Large intestine (tissue), 3 donors: Measurements from ENCODE around the gene GZMB. TPM values are rescaled to one million over a fixed set of nuclear protein-coding genes. Genes with fewer than 3 reads are reported as not detected.

Source experiments
- DNase-seq, 2 donors: peaks; one replicate each; pipeline versions ENCODE4 v3.0.0 to v3.0.0-alpha.2; 2013
- H3K27ac ChIP-seq: one replicate; pipeline ENCODE4 v1.5.1; 2013; ENCODE audit warnings: low read length
- H3K27me3 ChIP-seq: 2 replicates; pipeline ENCODE4 v1.6.1; 2013; ENCODE audit warnings: low read length; ENCODE audit not compliant: control insufficient read depth, insufficient read depth
- H3K36me3 ChIP-seq: 2 replicates; pipeline ENCODE4 v1.6.1; 2013; ENCODE audit warnings: low read length; ENCODE audit not compliant: control insufficient read depth, insufficient read depth
- H3K4me1 ChIP-seq: one replicate; pipeline ENCODE4 v1.6.1; 2013; ENCODE audit warnings: low read length; ENCODE audit not compliant: control insufficient read depth, insufficient read depth
- H3K4me3 ChIP-seq: one replicate; pipeline ENCODE4 v1.5.1; 2013; ENCODE audit warnings: low read length
- H3K9me3 ChIP-seq: one replicate; pipeline ENCODE4 v1.6.1; 2013; ENCODE audit warnings: mild to moderate bottlenecking, low read depth, low read length, moderate library complexity; ENCODE audit not compliant: control insufficient read depth
- WGBS: methylation state at CpG from one replicate; pipeline ENCODE4 v1.1.5; 2013; ENCODE audit warnings: low lambda C conversion rate; ENCODE audit not compliant: insufficient coverage; 5-methylcytosine and 5-hydroxymethylcytosine counted together
- polyA plus RNA-seq: library from polyadenylated mRNA; unstranded; fragments of 120-200 nt; gene quantifications from one replicate; pipeline ENCODE4 v1.2.1, GENCODE V29; 2013

The GZMB gene
- polyA plus RNA-seq, 1 donor, result 1.3 TPM

- Histone ChIP-seq H3K9me3 (no peaks in the 10 kb centered on the region), H3K4me1 (peaks cover 12% of the 10 kb centered on the region), H3K27me3 (no peaks in the 10 kb centered on the region), H3K36me3 (no peaks in the 10 kb centered on the region), H3K4me3 (no peak overlapping the region), H3K27ac (no peak overlapping the region)
- WGBS, result no CpG with 5 or more reads among the region's 11 CpGs
- DNase-seq, result no peak
These were observed 2.1 kb downstream of the GZMB start for GRCh38 chr14:24631749-24632335.

DNA sequence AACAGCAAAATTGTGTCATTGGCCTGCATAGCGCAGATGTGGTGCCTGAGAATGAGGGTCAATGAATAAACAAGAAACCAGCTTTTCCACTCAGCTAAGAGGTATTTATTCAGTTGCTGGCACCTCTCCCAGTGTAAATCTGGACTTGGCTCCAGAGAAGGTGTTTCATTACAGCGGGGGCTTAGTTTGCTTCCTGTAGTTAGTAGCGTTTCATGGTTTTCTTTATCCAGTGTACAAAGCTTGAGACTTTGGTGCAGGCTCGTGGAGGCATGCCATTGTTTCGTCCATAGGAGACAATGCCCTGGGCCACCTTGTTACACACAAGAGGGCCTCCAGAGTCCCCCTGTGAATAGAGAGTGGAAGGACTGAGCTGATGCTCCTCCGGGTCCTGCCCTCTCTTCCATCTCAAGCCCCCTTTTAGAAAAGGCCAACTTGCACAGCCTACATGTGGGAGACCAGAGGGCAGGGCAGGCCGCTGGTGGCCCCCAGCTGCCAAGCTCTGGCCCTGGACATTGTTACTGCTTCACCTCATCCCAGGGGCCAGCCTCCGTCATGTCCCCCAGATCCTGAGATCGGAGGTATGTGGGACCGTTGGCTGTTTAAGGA, 3.0 kb downstream of the GZMB start:
- DNase-seq, result peak; percentile 37 to 74
- Histone ChIP-seq H3K36me3 (no peaks in the 10 kb centered on the region), H3K9me3 (no peaks in the 10 kb centered on the region), H3K27ac (peak overlapping the region; percentile 14), H3K4me3 (no peak overlapping the region), H3K27me3 (no peaks in the 10 kb centered on the region), H3K4me1 (peaks cover 12% of the 10 kb centered on the region)
- no CpG with 5 or more reads among the region's 10 CpGs for WGBS

- no peak for DNase-seq
- Histone ChIP-seq H3K4me1 (peaks cover 12% of the 10 kb centered on the region), H3K27me3 (no peaks in the 10 kb centered on the region), H3K27ac (peak overlapping the region; percentile 34), H3K9me3 (no peaks in the 10 kb centered on the region), H3K4me3 (no peak overlapping the region), H3K36me3 (no peaks in the 10 kb centered on the region)
- WGBS, result no CpG with 5 or more reads among the region's 3 CpGs
These were observed 3.7 kb downstream of the GZMB start for GRCh38 chr14:24630087-24630871.

DNA sequence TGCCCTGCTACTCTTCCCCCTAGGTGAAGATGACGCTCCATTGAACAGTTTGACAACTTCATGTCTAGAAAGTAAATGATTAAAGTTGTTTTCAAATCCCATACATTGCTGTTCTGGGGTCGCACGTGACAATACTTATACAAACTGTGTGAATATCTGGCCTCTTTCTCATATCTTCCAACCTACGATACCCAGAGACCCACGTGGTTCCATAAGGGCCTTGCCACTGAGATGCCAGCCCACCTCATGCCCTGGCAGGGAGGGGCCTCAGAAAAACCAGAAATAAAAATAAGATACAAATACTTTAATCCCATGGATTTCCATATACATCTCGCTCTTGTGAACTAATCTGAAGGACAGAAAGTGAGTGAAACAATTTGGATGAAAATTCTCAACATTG, 4.5 kb downstream of the GZMB start:
- H3K36me3 ChIP-seq, result no peaks in the 10 kb centered on the region
- peaks cover 12% of the 10 kb centered on the region for H3K4me1 ChIP-seq
- no peaks in the 10 kb centered on the region for H3K9me3 ChIP-seq
- H3K27me3 ChIP-seq, result no peaks in the 10 kb centered on the region
- no peak overlapping the region for H3K27ac ChIP-seq
- 100% methylated on average over 1 of the region's 6 CpGs for WGBS
- H3K4me3 ChIP-seq, result no peak overlapping the region
- no peak for DNase-seq

- no peak for DNase-seq
- H3K27ac ChIP-seq, result no peak overlapping the region
- H3K36me3 ChIP-seq, result no peaks in the 10 kb centered on the region
- peaks cover 5% of the 10 kb centered on the region for H3K4me1 ChIP-seq
- no peak overlapping the region for H3K4me3 ChIP-seq
- H3K9me3 ChIP-seq, result no peaks in the 10 kb centered on the region
- no peaks in the 10 kb centered on the region for H3K27me3 ChIP-seq
- no CpG with 5 or more reads among the region's 2 CpGs for WGBS
These were observed 20.2 kb downstream of the GZMB start for GRCh38 chr14:24613747-24614146.

DNA sequence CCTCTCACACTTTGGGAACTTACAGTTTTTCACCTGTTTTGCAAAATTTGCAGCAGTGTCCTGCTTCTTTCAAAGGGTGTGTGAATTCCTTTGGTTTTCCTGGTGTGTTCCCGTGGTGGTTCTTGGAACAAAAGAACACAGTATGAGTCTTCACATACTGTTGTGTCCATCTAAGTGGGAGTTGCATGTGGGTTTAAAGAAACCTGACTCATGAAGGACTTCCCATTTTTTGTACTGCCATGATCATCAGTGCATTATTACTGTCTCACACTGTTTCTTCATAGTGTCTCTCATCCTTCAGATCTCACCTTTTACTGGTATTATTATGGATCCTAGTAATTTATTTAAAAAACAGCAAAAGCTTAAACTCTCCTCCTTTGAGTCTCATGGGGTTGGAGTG, 20.7 kb downstream of the GZMB start:
- H3K36me3 ChIP-seq, result no peaks in the 10 kb centered on the region
- H3K9me3 ChIP-seq, result no peaks in the 10 kb centered on the region
- H3K27me3 ChIP-seq, result no peaks in the 10 kb centered on the region
- no peak for DNase-seq
- no CpG with 5 or more reads among the region's 1 CpG for WGBS
- H3K4me1 ChIP-seq, result peaks cover 10% of the 10 kb centered on the region
- H3K4me3 ChIP-seq, result no peak overlapping the region
- H3K27ac ChIP-seq, result no peak overlapping the region

DNA sequence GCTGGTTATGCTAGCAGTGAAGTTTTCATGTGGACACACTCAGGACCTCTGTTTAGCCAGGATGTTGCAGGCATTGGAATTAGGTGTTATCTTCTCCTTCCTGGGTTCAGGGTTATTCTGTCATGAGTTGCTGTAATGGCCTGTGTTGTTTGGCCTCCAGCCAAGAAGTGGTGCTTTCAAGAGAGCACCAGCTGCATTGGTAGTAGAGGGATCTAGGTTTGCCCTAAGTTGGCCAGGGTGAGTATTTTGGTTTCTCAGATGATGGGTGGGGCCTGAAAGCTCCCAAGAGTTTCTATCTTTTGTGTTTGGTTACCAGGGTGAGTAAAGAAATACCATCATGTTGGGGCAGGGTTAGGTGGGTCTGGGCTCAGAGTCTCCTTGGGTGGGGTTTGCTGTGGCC, 21.8 kb downstream of the GZMB start:
- no peak overlapping the region for H3K4me3 ChIP-seq
- peak; percentile 42 to 75 for DNase-seq
- H3K36me3 ChIP-seq, result no peaks in the 10 kb centered on the region
- H3K4me1 ChIP-seq, result peaks cover 19% of the 10 kb centered on the region
- H3K27ac ChIP-seq, result no peak overlapping the region
- H3K9me3 ChIP-seq, result no peaks in the 10 kb centered on the region
- no peaks in the 10 kb centered on the region for H3K27me3 ChIP-seq

- Histone ChIP-seq H3K9me3 (no peaks in the 10 kb centered on the region), H3K27ac (peak within 1 kb of the TSS; percentile 47), H3K4me1 (peaks cover 19% of the 10 kb centered on the region), H3K4me3 (no peak within 1 kb of the TSS), H3K27me3 (no peaks in the 10 kb centered on the region), H3K36me3 (no peaks in the 10 kb centered on the region)
- no peak for DNase-seq
- 100% methylated on average over 1 of the region's 2 CpGs for WGBS
These were observed 24.2 kb downstream of the GZMB start, which contains the start of gene GZMH for GRCh38 chr14:24609655-24610344. TSS of gene GZMH (minus strand) at chr14:24609685. CDS start at chr14:24609613, 72 bp downstream.

DNA sequence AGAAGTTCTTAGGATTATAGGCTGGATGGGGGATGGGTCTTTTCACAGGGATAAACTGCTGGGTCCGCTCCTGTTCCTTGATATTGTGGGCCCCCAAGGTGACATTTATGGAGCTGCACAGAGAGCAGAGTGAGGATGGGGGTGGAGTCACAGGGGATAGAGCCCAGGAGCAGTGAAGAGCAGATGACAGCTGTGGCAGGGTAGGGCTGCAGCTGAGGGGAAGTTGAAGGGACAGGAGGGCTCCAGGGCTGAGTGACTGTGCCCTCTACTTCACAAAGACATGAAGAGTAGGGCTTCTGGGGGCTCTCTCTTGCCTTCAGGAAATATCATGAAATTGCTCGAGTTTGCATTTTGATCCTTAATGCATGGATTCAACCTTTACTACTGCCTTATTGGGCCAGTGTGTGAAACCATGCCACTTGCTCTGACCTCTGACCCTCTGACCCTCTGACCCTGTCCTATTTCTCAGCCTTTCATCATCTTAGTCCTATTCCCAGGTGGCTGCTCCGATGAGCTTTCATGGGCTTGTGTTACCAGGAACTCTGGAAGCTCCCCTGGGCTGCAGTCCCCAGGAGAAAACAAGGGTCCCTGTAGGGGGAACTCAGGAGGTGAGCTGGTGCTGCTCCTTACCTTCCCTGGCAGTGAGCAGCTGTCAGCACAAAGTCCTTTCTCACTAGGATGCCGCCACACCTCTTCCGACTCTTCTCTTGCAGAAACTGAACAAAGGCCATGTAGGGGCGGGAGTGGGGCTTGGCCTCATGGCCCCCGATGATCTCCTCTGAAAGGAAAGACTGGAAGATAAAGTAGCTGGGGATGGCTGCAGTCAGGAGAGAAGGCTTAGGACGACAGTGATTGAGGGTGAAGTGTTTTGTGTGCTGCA, 26.1 kb downstream of the GZMB start:
- no peaks in the 10 kb centered on the region for H3K36me3 ChIP-seq
- DNase-seq, result peak; percentile 68 to 87
- peaks cover 19% of the 10 kb centered on the region for H3K4me1 ChIP-seq
- 20% methylated on average over 1 of the region's 8 CpGs for WGBS
- no peak overlapping the region for H3K4me3 ChIP-seq
- H3K27ac ChIP-seq, result peak overlapping the region; percentile 47
- no peaks in the 10 kb centered on the region for H3K9me3 ChIP-seq
- no peaks in the 10 kb centered on the region for H3K27me3 ChIP-seq
